Fibroblast of the aortic adventitia (primary cell): ENCODE results near the gene UGT1A1. TPM values are rescaled to one million over a fixed set of nuclear protein-coding genes. Genes with fewer than 3 reads are reported as not detected.
"Not testable (repeated sequence)": the region's sequence is repeated elsewhere in the genome, so short reads cannot be mapped to it uniquely, and the experiment has no call there.

ENCODE experiments used
- DNase-seq: peaks from one replicate; pipeline ENCODE4 v3.0.0-alpha.2; 2010; ENCODE audit warnings: low read depth
- H3K4me3 ChIP-seq: 2 replicates; pipeline ENCODE4 v1.5.1; 2011; ENCODE audit warnings: low read depth, mild to moderate bottlenecking, control low read depth, low read length, moderate library complexity
- CTCF ChIP-seq: IDR thresholded peaks from 2 replicates; pipeline ENCODE4 v1.5.1; 2011; ENCODE audit warnings: mild to moderate bottlenecking, low read length, control low read depth, inconsistent platforms; ENCODE audit not compliant: insufficient read depth
- total RNA-seq: library from RNA; depleted of rRNA; stranded (reverse); fragments of >200 nt; gene quantifications from 2 replicates; pipeline ENCODE4 v1.2.3, GENCODE V29; 2012; ENCODE audit warnings: low replicate concordance

UGT1A1 gene
- total RNA-seq, 1 donor, result not detected

GRCh38 chr2:233728723-233729301, 31.3 kb upstream of the UGT1A1 start, which contains the start of gene UGT1A3:
TSS of gene UGT1A3 (plus strand) at chr2:233729042. CDS start at chr2:233729127, 85 bp downstream.
- no peak for TF ChIP-seq CTCF
- H3K4me3 ChIP-seq, result no peak within 1 kb of the TSS
- DNase-seq, result no peak

GRCh38 chr2:233736868-233737653, 23.0 kb upstream of the UGT1A1 start:
- DNase-seq, H3K4me3 ChIP-seq: not testable (repeated sequence)

- no peak overlapping the region for H3K4me3 ChIP-seq
- TF ChIP-seq CTCF, result no peak
- no peak for DNase-seq
These were observed 19.2 kb upstream of the UGT1A1 start for GRCh38 chr2:233740870-233741269.

GRCh38 chr2:233743464-233744259, 16.4 kb upstream of the UGT1A1 start:
- no peak overlapping the region for H3K4me3 ChIP-seq
- TF ChIP-seq CTCF, result no peak
- DNase-seq, result no peak

GRCh38 chr2:233745073-233745755, 14.9 kb upstream of the UGT1A1 start:
- no peak for TF ChIP-seq CTCF
- H3K4me3 ChIP-seq, result no peak overlapping the region
- DNase-seq, result no peak

GRCh38 chr2:233745838-233746237, 14.2 kb upstream of the UGT1A1 start:
- not testable (repeated sequence) for H3K4me3 ChIP-seq, DNase-seq

GRCh38 chr2:233746475-233747282, 13.4 kb upstream of the UGT1A1 start:
- DNase-seq, result peak; percentile 60
- H3K4me3 ChIP-seq, result no peak overlapping the region
- TF ChIP-seq CTCF, result no peak
